SW480 (cell line): Measurements from ENCODE around the gene TAF1L.
A peak's percentile ranks its signal among the peaks of the same experiment; 100 is the strongest.
"Not testable (repeated sequence)": the region's sequence is repeated elsewhere in the genome, so short reads cannot be mapped to it uniquely, and the experiment has no call there.

Experiments used
- DNase-seq: peaks from one replicate; pipeline ENCODE4 v3.0.0-alpha.2; 2016; ENCODE audit warnings: low spot score

Gene TAF1L

GRCh38 chr9:32635362-32635761 lies at the start of gene TAF1L:
TSS of gene TAF1L (minus strand) at chr9:32635669. CDS start at chr9:32635579, 90 bp downstream.
- DNase-seq, result no peak

GRCh38 chr9:32681751-32682150 lies 46.3 kb upstream of the TAF1L start:
- DNase-seq, result no peak

GRCh38 chr9:32677931-32678330 lies 42.5 kb upstream of the TAF1L start:
- DNase-seq, result no peak

- DNase-seq, result no peak
Measured at GRCh38 chr9:32672469-32672868, 37.0 kb upstream of the TAF1L start.

GRCh38 chr9:32671333-32671732 lies 35.9 kb upstream of the TAF1L start:
- no peak for DNase-seq

DNA sequence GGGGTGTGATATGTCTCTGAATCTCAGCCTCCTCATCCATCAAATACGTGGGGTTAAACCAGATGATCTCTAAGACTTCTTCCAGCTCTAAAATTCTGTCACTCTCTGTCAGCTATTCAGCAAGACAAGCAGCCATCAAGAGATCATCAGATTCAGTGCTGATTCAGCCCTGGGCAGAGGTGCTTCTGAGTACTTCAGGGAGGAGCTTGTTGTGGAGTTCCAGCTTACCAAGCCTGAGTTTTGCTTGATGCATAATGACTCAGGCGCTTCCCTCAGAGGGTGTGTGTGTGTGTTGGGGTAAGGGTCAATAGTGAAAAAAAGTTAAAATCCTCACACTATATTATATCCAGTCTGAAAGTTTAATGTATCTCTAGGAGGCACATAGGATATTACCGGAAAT lies 29.6 kb upstream of the TAF1L start:
- no peak for DNase-seq

GRCh38 chr9:32663741-32664140 lies 28.3 kb upstream of the TAF1L start:
- no peak for DNase-seq

DNA sequence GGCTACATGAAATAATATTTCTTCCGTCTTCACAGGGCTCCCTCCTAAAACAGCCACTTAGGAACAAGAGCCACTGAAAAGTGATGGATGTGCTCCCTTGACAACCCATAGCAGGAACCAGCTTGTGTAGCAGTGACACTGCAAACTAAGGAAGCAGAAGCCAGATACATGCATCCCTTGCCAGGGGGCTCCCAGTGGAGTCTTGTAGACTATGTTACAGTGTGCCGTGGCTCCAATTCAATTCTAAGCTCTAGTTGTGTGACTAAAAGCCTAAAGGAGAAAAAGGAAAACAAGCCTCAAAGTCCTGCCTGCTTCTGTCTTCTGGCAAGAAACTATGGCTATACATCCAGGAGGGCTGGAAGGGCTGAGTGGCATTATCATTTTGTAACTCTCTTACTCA lies 12.2 kb upstream of the TAF1L start:
- no peak for DNase-seq

DNA sequence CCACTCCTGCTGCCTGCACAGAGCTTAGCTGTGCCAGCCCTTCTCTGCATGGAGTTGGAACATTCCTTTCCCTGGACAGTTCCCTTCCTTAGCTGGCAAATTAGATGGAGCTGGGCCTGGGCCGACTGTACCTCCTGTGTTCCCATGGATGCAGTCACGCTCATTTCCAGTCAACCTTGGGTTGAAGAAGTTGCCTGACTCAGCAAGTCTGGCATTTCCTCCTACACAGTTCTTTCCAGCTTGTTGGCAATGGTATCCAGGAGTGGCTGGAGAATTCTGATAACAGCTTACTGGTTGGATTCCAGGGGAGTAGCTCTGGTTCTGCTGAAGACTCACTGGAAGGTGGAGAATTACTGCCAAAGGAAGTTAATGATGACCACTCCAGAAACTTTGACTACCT lies 9.2 kb upstream of the TAF1L start:
- peak; percentile 11 for DNase-seq

DNA sequence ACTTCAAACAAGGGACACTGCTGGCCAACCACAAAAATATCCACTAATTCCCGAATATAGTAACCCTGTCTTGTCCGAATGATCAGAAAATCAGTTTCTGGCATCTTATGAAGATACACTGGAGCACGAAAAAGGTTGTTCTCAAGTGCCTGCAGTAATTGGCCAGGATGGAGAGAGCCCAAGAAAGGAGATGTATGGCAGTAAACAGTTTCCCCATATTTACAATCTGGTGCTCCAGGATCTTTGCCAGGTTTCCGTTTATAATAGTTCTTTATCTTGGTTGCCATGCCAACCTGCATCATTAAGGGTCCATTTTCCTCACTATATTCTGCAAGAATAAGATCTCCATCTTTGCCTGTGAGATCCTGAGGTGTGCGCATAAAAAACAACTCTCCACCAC lies 2.3 kb downstream of the TAF1L start:
- not testable (repeated sequence) for DNase-seq

DNA sequence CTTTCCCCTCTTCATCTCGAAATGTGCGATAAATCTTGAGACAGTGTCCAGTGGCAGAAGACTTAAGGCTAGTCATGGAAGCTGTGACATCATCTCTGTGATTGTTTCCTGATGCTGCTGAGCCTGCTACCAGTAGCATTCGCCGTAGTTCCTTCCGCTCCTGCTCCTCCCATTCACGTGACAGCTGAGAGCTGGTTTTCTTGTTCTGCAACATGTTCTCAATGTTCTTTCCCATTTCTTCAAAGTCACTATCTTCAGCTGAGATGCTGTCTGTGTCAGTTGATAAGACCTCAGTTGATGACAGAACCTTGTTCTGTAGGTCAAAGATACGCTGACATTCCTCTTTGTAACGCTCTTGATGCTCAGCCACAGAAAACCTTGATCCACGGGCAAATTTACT lies 3.5 kb downstream of the TAF1L start:
- no peak for DNase-seq

DNA sequence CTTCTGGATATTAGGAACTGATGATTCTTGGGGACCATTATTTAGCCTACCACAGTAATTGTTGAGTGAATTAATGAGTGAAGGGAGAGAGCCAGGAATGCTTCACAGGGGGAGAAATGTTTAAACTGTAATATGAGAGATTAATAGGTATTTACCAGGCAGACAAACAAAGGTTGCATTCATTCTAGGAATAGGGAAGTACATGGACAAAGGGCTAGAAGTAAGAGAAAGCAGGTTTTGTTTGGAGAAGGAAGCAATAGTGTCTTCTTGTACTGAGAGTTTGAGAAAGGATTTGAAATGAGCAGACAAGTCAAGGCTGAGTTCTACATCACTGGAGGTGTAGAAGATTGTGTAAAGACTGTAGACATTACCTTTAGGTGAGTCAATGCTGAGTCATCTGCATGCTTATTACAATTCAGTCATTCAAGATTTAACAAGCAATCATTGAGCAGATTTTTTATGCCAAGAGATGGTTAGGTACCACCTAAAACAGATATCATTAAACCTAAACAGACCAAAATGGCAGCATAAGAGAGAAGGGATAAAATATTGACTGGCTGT lies 8.0 kb downstream of the TAF1L start:
- DNase-seq, result peak; percentile 30

GRCh38 chr9:32625320-32625719 lies 10.1 kb downstream of the TAF1L start:
- no peak for DNase-seq

GRCh38 chr9:32622948-32623347 lies 12.5 kb downstream of the TAF1L start:
- DNase-seq, result no peak

DNA sequence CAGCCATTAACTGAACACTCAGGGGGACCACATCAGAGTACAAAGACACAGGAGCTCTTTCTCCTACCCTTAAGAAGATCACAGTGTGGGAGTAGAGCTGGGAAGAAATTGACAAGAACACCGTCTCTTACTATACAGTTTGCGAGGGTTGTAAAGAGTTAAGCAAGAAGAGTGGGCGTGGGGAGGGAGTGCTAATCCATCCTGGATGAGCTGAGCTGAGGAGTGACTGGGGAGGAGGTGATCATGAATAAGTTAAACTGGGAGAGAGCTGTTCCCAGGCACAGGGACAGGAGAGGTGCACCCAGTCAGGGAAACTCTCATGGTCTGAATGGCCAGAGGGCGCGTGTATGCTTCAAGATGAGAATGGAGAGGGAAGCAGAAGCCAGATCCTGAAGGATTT lies 17.2 kb downstream of the TAF1L start:
- DNase-seq, result no peak

DNA sequence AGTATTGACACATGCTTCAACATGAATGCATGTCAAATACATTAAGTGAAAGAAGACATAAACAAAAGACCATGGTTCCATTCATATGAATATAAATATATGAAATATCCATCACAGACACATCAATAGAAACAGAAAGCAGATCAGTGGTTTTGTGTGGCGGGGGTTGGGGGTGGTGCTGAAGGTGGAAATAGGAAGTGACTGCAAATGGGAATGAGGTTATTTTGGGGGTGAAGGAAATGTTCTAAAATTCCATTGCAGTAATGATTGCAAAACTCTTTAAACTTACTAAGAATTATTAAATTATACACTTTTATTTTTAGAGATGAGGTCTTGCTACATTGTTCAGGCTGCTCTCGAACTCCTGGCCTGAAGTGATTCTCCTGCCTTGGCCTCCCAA lies 28.7 kb downstream of the TAF1L start:
- no peak for DNase-seq

- peak; percentile 79 for DNase-seq
Measured at GRCh38 chr9:32603914-32604852, 31.3 kb downstream of the TAF1L start.

GRCh38 chr9:32599021-32599420 lies 36.4 kb downstream of the TAF1L start:
- not testable (repeated sequence) for DNase-seq

DNA sequence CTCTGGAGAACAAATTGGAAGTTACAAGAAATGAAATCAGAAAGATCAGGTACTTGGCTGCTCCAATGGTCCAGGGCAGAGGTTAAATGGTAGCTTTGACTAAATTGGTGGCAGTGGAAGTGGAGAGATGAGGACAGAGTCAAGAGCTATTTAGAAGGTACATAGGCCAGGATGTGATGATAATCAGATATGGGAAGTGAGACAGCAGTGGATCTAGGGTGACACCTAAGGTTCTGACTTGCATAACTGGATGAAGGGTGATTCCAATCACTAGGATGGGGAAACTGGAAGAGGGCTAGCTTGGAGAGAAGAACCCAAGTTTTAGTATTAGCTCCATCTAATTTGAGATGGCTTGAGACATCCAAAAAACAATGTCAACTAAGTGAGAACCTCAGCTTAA lies 38.5 kb downstream of the TAF1L start:
- DNase-seq, result no peak

DNA sequence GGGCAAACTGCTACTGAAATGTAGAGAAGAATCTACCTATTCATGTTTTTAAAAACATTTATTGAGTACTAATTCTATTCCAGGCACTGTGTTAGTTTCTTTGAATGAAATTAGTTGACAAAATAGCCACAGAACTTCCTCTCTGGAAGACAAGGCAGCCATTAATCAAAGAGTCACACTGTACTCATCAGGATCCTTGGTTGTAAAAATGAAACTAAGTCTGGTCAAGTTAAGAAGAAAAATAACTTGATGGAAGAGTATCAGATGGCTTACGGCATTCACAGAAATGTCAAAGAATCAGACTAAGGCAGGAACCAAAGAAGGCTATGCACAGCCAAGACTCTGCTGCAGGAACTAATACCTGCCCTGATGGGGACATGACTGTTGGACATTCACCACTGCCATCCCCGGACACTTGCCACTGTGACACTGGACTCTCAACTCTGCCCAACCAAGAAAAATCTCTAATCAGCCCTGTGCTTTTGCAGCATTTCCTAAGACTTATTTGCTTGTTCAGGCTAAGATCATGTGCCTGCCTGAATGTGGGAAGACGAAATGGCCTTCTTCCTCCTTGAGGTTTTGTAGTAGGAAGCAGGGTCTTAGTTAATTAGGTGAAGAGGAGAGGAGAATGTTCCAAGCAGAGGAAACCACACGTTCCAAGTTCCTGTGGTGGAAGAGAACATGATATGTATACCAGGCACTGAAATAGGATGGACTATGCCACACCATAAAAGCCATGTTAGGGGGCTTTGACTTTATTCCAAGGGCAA lies 39.2 kb downstream of the TAF1L start:
- no peak for DNase-seq

- DNase-seq, result no peak
Measured at GRCh38 chr9:32590898-32591297, 44.6 kb downstream of the TAF1L start.

DNA sequence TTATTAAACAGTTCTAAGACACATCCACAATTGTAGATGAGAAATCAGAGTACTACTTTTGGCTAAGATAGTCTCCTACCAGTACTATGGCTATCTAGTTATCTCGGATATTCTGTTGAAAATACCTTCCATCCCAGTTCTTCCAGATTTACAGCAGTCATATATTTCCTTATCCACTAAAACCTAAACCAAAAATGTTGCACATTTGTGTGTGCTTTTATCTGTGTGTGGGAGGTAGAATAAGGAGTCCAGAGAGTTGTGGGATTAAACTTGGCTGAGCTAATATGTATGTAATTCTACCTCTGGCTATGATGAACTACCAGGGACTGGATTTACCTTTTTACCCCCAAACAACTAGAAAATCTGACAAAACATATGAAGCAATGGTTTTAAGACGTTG lies 45.0 kb downstream of the TAF1L start:
- no peak for DNase-seq
